ENCODE data around the gene ERC1.

ERC1 gene

DNA sequence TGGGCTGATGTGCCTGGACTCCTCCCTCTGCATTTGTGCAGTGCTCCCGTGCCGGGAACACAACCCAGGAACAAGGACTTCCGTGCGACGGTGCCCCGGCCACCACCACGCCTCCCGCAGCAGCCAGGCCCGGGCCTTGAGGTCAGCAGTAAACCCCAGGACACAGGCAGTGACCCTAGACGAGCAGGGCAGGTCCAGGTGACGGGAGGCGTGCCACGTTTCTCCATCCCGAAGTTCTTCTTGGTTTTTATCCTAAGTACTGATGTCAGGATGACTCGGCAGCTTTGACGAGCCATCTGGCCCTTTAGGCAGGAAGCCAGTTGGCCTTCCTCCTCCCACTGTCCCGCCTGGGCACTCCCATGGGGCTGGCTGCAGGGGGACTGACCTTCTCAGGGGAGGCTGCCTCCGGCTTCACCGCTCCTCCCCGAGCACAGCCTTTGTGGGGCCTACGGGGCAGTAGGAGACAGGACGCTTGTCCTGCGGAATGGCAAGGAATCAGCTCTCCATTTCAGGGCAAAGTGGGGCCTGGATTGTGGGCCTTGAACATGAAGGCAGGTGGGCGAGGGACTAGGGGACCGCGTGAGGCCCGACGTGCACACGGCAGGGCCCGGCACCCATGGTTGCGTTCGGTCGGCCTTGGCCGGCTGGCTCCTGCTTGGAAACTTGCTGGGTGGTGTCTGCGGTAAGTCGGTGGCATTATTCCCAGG lies 509.2 kb downstream of the ERC1 start:
- TF ChIP-seq GATA1 (IDR thresholded peaks at IDR 0.05; ENCODE audit: low read depth, low read length) (no peak), POLR2A (IDR thresholded peaks at IDR 0.05; ENCODE audit: low read length) (no peak)
- peak; percentile 50 to 71 for DNase-seq

GRCh38 chr12:1501001-1501400 lies 510.0 kb downstream of the ERC1 start:
- DNase-seq: no peak
- no peak for TF ChIP-seq GATA1 (IDR thresholded peaks at IDR 0.05; ENCODE audit: low read depth, low read length)
- TF ChIP-seq POLR2A (IDR thresholded peaks at IDR 0.05; ENCODE audit: low read length): no peak

DNA sequence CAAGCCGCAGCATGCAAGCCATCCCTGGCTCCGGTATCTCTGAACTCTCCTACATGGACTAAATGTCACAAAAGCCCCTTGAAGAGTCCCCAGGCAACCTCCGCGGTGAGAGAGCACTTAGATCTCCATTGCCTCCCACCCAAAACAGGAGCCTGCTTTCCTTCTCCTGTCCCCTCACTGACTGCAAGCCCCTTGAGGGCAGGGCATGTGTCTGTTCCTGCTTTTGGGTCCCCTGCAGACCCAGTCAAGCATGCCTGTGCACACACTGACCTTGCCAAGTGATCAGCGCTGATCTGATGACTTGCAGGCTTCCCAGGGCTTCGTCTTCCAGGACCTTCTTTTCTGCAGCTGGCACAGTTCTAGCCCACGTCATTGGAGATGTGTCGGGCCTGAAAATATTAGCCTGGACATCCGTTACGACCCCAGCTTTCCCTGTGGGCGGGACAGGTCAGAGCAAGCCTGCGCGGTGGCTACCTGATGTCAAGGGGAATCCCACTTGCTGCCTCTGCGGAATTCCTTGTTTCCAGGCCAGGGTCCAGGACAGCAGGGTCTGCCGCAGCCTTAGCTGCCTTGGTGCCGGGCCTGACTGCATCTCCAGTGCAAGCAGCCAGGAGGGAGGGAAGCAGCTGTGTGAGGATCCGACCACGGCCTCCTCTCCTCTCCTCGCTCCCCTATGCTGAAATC lies 510.8 kb downstream of the ERC1 start:
- TF ChIP-seq GATA1 (IDR thresholded peaks at IDR 0.05; ENCODE audit: low read depth, low read length) (no peak), POLR2A (IDR thresholded peaks at IDR 0.05; ENCODE audit: low read length) (no peak)
- DNase-seq: no peak

GRCh38 chr12:1502379-1502720 lies 511.3 kb downstream of the ERC1 start:
- TF ChIP-seq GATA1 (IDR thresholded peaks at IDR 0.05; ENCODE audit: low read depth, low read length) (no peak), POLR2A (IDR thresholded peaks at IDR 0.05; ENCODE audit: low read length) (no peak)
- DNase-seq: no peak

DNA sequence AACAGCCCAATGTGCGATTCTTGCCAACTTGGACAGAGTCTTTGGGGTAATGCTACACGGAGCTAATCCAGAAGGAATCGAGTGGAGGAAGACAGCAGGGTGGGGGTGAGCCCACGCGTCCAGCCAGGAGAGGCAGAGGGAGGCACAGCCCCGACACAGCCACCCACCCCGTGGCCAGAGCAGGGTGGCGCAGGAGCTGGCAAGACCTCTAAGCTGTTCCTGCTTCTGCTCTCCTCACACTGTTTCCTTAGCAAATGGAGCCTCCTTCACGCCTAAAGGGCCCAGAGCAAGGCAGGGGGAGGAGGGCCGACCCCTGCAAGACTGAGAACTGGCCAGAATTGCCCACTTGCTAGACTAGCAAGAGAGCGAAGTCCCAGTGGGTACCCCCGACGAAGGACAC lies 511.8 kb downstream of the ERC1 start:
- TF ChIP-seq GATA1 (IDR thresholded peaks at IDR 0.05; ENCODE audit: low read depth, low read length): no peak
- no peak for TF ChIP-seq POLR2A (IDR thresholded peaks at IDR 0.05; ENCODE audit: low read length)
- DNase-seq: no peak

- DNase-seq: no peak
- TF ChIP-seq GATA1 (IDR thresholded peaks at IDR 0.05; ENCODE audit: low read depth, low read length): no peak
- no peak for TF ChIP-seq POLR2A (IDR thresholded peaks at IDR 0.05; ENCODE audit: low read length)
Observed at GRCh38 chr12:1503281-1503711, 512.3 kb downstream of the ERC1 start.

GRCh38 chr12:1504304-1504894 lies 513.4 kb downstream of the ERC1 start:
- TF ChIP-seq POLR2A (IDR thresholded peaks at IDR 0.05; ENCODE audit: low read length) (no peak), GATA1 (IDR thresholded peaks at IDR 0.05; ENCODE audit: low read depth, low read length) (no peak)
- no peak for DNase-seq

GRCh38 chr12:1504895-1505311 lies 513.9 kb downstream of the ERC1 start:
- DNase-seq: no peak
- TF ChIP-seq GATA1 (IDR thresholded peaks at IDR 0.05; ENCODE audit: low read depth, low read length): no peak
- no peak for TF ChIP-seq POLR2A (IDR thresholded peaks at IDR 0.05; ENCODE audit: low read length)

- TF ChIP-seq GATA1 (IDR thresholded peaks at IDR 0.05; ENCODE audit: low read depth, low read length) (no peak), POLR2A (IDR thresholded peaks at IDR 0.05; ENCODE audit: low read length) (no peak)
- no peak for DNase-seq
Observed at GRCh38 chr12:1505576-1505975, 514.6 kb downstream of the ERC1 start.

DNA sequence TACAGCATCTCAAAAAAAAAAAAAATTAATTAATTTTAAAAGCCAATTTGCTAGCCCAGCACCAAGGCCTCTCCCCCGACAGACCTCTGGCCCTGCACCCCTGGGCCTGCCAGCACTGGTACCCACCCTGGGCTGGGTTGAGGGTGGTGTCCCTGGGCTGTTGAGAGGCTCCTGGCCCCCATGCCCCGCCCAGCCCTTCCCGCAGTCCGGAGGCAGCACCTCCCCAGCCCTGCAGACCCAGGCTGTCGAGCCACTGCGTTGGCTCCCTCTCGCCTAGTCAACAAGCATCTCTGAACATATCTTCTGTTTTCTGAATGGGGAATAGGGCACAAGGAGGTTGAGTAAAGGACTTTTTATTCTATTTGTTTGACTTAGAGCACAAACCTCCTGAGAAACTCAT lies 516.3 kb downstream of the ERC1 start:
- TF ChIP-seq GATA1 (IDR thresholded peaks at IDR 0.05; ENCODE audit: low read depth, low read length): no peak
- TF ChIP-seq POLR2A (IDR thresholded peaks at IDR 0.05; ENCODE audit: low read length): no peak
- no peak for DNase-seq

GRCh38 chr12:1509413-1510052 lies 518.5 kb downstream of the ERC1 start:
- TF ChIP-seq GATA1 (IDR thresholded peaks at IDR 0.05; ENCODE audit: low read depth, low read length) (no peak), POLR2A (IDR thresholded peaks at IDR 0.05; ENCODE audit: low read length) (no peak)
- no peak for DNase-seq

GRCh38 chr12:1510056-1510812 lies 519.2 kb downstream of the ERC1 start:
- DNase-seq: no peak
- TF ChIP-seq POLR2A (IDR thresholded peaks at IDR 0.05; ENCODE audit: low read length) (no peak), GATA1 (IDR thresholded peaks at IDR 0.05; ENCODE audit: low read depth, low read length) (no peak)

DNA sequence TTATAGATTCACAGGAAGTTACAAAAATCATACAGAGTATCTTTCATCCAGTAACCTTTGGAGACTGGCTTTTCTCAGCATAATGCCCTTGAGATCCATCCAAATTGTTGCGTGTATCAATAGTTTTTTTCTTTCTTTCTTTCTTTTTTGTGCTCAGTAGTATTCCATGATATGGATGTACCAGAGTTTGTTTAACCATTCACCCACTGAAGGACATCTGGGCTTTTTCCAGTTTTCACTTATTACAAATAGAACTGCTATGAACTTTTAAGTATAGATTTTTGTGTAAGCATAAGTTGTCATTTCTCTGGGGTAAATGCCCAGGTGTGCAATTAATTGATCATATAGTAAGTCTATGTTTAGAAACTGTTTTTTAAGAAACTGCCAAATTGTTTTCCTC lies 524.0 kb downstream of the ERC1 start:
- no peak for TF ChIP-seq POLR2A (IDR thresholded peaks at IDR 0.05; ENCODE audit: low read length)
- no peak for TF ChIP-seq GATA1 (IDR thresholded peaks at IDR 0.05; ENCODE audit: low read depth, low read length)
- DNase-seq: no peak

GRCh38 chr12:1515428-1515827 lies 524.4 kb downstream of the ERC1 start:
- no peak for DNase-seq
- no peak for TF ChIP-seq GATA1 (IDR thresholded peaks at IDR 0.05; ENCODE audit: low read depth, low read length)
- no peak for TF ChIP-seq POLR2A (IDR thresholded peaks at IDR 0.05; ENCODE audit: low read length)
